ENCODE measurements around the gene PLA2G15.

GRCh38 chr16:68289621-68290329 lies 44.6 kb downstream of the PLA2G15 start:
- TF ChIP-seq CTCF (tag by site-specific recombination; IDR thresholded peaks at IDR 0.05), result no peak
- no peak for TF ChIP-seq ZNF747 (tag by site-specific recombination; IDR thresholded peaks at IDR 0.05)
- TF ChIP-seq MEIS1 (CRISPR knock-in tag; IDR thresholded peaks at IDR 0.05; ENCODE audit: borderline replicate concordance), result no peak
- TF ChIP-seq MYNN (tag by site-specific recombination; IDR thresholded peaks at IDR 0.05; ENCODE audit: borderline replicate concordance), result no peak
- no peak for TF ChIP-seq ZSCAN5A (tag by site-specific recombination; IDR thresholded peaks at IDR 0.05)
- TF ChIP-seq ZSCAN18 (tag by site-specific recombination; IDR thresholded peaks at IDR 0.05), result no peak
- TF ChIP-seq ZBTB26 (tag by site-specific recombination; optimal IDR thresholded peaks at IDR 0.05), result no peak
- no peak for TF ChIP-seq TSHZ1 (tag by site-specific recombination; IDR thresholded peaks at IDR 0.05; ENCODE audit: borderline replicate concordance)
- TF ChIP-seq ZFP3 (tag by site-specific recombination; IDR thresholded peaks at IDR 0.05; ENCODE audit: low read depth), result no peak
- no peak for TF ChIP-seq PRDM4 (tag by site-specific recombination; IDR thresholded peaks at IDR 0.05)
- no peak for TF ChIP-seq ZNF549 (tag by site-specific recombination; IDR thresholded peaks at IDR 0.05)
- no peak for TF ChIP-seq ZFP37 (tag by site-specific recombination; IDR thresholded peaks at IDR 0.05)
- TF ChIP-seq PRDM10 (tag by site-specific recombination; IDR thresholded peaks at IDR 0.05), result no peak

Measured in HEK293 (cell line).